Aorta (tissue), 5 donors: ENCODE results near the gene DCBLD1. TPM values are rescaled to one million over a fixed set of nuclear protein-coding genes. Genes with fewer than 3 reads are reported as not detected.

Source experiments
- ATAC-seq: fragments of 200-7000 bp; cut with Tn5 transposase; one replicate; pipeline ENCODE4 v1.9.1; 2022; ENCODE audit warnings: moderate library complexity; ENCODE audit not compliant: low FRiP score
- DNase-seq, 2 donors: peaks; one replicate each; pipeline ENCODE4 v3.0.0-alpha.2; 2020
- H3K27ac ChIP-seq, 2 donors: one replicate each; pipeline ENCODE4 v1.5.1; 2013; ENCODE audit warnings: low read length in 2 of 2, mild to moderate bottlenecking in 2 of 2, moderate library complexity in 2 of 2, control low read depth in 1 of 2, inconsistent platforms in 1 of 2, low read depth in 1 of 2
- H3K27me3 ChIP-seq, 2 donors: one replicate each; pipeline ENCODE4 v1.6.1; 2013; ENCODE audit warnings: control low read depth in 1 of 2, low read length in 1 of 2, mild to moderate bottlenecking in 1 of 2, moderate library complexity in 1 of 2; ENCODE audit not compliant: insufficient read depth in 2 of 2, control insufficient read depth in 1 of 2
- H3K36me3 ChIP-seq, 2 donors: one replicate each; pipeline ENCODE4 v1.6.1; 2013; ENCODE audit warnings: control low read depth in 1 of 2, low read length in 1 of 2, mild to moderate bottlenecking in 1 of 2; ENCODE audit not compliant: insufficient read depth in 2 of 2, control insufficient read depth in 1 of 2
- H3K4me1 ChIP-seq, 2 donors: one replicate each; pipeline ENCODE4 v1.6.1; 2013; ENCODE audit warnings: low read length in 2 of 2, control low read depth in 1 of 2, mild to moderate bottlenecking in 1 of 2, moderate library complexity in 1 of 2; ENCODE audit not compliant: insufficient read depth in 2 of 2, control insufficient read depth in 1 of 2
- H3K4me3 ChIP-seq, 2 donors: one replicate each; pipeline ENCODE4 v1.5.1; 2013; ENCODE audit warnings: low read length in 2 of 2, control low read depth in 1 of 2, mild to moderate bottlenecking in 1 of 2
- H3K9me3 ChIP-seq: one replicate; pipeline ENCODE4 v1.6.1; 2013; ENCODE audit warnings: mild to moderate bottlenecking, low read length; ENCODE audit not compliant: control insufficient read depth
- WGBS, 2 donors: extraction: QIAGEN DNeasy Blood & Tissue Kit; methylation state at CpG; one replicate each; pipeline ENCODE4 v1.1.7; 2013; 5-methylcytosine and 5-hydroxymethylcytosine counted together
- intact Hi-C, 2 donors: fragments of 100-400 bp; cut with DNase I; formaldehyde crosslinking; loops; one replicate each; pipeline versions ENCODE4 v1.14.2 to v1.15.0; 2022
- polyA plus RNA-seq, 2 donors: library from polyadenylated mRNA; stranded (reverse); fragments of 200-250 nt; gene quantifications; one replicate each; pipeline ENCODE4 v1.2.3, GENCODE V29; 2013
- total RNA-seq, 2 donors: library from RNA; stranded (reverse); fragmentation: NEBNext Ultra II Directional; extraction: Animal tissue kit (Norgen Biotek cat#: 25700); gene quantifications; one replicate each; pipeline ENCODE4 v1.2.1, GENCODE V29; 2021
- donor health status: healthy with polysubstance abuse.
- donor health status: Bipolar disorder and iron deficiency.
- donor health status: DM: no; HTN: no; CAD: no.
- donor health status: DM: no; HTN: no; CAD: no.
- donor health status: DM: yes; HTN: yes; CAD: no.

The DCBLD1 gene
- total and polyA plus RNA-seq, 4 donors, result 2.4 to 16.8 (median 12.4) TPM

- no peak overlapping the region for H3K27ac ChIP-seq
- H3K27me3 ChIP-seq, result no peaks in the 10 kb centered on the region
- no peak for ATAC-seq
- 85 to 87% methylated on average over 4 of the region's 4 CpGs for WGBS, 2 donors
- DNase-seq, result no peak
- no peaks in the 10 kb centered on the region for H3K36me3 ChIP-seq
- H3K4me3 ChIP-seq, result no peak overlapping the region
- intact Hi-C loops, result no loop called here
- no peaks in the 10 kb centered on the region for H3K9me3 ChIP-seq
- H3K4me1 ChIP-seq, result no peaks in the 10 kb centered on the region
Observed at GRCh38 chr6:117520603-117521395, 38.3 kb downstream of the DCBLD1 start.

GRCh38 chr6:117521791-117522502, 39.5 kb downstream of the DCBLD1 start:
- Histone ChIP-seq H3K36me3 (no peaks in the 10 kb centered on the region), H3K4me3 (no peak overlapping the region), H3K4me1 (no peaks in the 10 kb centered on the region), H3K27me3 (no peaks in the 10 kb centered on the region), H3K9me3 (no peaks in the 10 kb centered on the region), H3K27ac (no peak overlapping the region)
- 70 to 72% methylated on average over 5 of the region's 5 CpGs for WGBS, 2 donors
- intact Hi-C loops, result no loop called here
- DNase-seq (no peak), ATAC-seq (no peak)

DNA sequence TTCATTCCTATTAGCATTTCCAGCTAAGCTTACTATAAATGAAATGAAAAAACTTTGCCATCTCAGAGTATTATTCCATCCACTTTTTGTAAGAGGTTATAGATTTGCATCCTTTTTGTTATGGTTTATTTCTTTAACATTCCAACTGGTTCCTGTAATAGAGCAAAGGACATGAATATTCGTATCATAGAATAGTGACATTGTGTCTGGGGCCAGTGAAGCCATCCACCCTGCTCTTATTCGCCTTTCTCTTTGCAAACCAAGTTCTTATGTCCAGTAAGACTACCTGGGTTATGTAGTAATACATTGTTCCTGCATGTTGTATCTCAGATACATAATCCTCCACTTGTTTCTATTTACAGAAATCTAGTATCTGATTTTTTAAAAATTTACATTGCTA, 43.1 kb downstream of the DCBLD1 start:
- Histone ChIP-seq H3K4me3 (no peak overlapping the region), H3K27ac (no peak overlapping the region), H3K9me3 (no peaks in the 10 kb centered on the region), H3K4me1 (no peaks in the 10 kb centered on the region), H3K36me3 (no peaks in the 10 kb centered on the region), H3K27me3 (no peaks in the 10 kb centered on the region)
- WGBS, 2 donors, result 96 to 97% methylated on average over 2 of the region's 2 CpGs
- no peak for ATAC-seq
- intact Hi-C loops, result no loop called here
- DNase-seq, result no peak

DNA sequence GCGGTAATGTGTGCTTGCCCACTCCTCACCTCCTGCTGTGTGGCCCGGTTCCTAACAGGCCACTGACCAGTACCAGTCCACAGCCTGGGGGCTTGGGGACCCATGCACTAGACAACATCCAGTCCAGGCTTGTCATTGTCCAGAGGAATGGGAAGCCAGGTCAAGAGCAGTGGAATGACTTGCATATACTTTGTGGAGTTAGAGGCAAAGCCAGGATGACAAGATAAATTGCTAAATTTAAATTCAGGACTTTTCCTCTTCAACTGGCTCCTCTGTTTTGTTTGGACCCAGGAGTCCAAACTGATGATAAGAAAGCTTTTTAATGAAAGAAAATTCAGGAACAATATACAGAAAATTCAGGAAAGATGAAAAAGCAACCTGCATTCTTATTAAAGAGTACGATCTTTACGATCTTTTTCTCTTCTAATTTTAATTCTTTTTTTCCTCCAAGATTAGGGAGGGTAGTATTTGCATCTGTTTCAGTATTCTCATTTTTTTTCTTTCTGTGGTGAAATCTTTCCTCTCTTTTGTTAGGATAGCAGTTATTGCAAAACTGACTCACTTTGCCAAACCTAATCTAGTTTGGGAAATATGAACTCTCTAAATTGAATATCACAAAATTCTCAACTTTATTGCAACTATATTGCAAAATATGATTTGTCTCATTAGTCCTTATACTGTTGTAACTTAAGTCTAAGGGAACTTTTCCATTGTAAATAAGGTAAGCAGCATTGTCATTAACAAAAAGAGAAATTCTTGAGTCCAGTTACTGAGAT, 48.2 kb downstream of the DCBLD1 start:
- Histone ChIP-seq H3K4me3 (no peak overlapping the region), H3K27me3 (no peaks in the 10 kb centered on the region), H3K9me3 (no peaks in the 10 kb centered on the region), H3K27ac (no peak overlapping the region), H3K4me1 (no peaks in the 10 kb centered on the region), H3K36me3 (no peaks in the 10 kb centered on the region)
- DNase-seq (no peak), ATAC-seq (no peak)
- 91 to 93% methylated on average over 4 of the region's 4 CpGs for WGBS, 2 donors
- intact Hi-C loops, result no loop called here

DNA sequence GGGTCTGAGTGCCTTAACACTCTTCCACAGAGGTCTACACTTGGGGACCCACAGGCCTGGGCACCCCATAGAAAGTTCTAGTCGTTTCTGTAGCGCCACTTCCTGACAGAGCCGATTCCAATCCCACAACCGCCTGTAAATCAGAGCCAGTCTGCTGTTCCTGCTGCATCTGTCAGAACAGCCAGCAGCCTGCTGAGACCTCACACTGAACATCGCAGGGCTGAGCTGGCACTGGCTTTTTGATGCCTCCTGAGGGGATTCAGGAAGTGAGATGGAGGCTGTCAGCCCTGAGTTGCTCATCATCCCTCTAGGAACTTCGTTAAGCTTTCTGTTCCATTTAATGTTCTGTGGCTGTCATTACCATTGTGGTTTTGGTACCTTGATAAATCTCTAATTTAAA, 48.9 kb downstream of the DCBLD1 start:
- Histone ChIP-seq H3K27ac (no peak overlapping the region), H3K36me3 (no peaks in the 10 kb centered on the region), H3K4me1 (no peaks in the 10 kb centered on the region), H3K4me3 (no peak overlapping the region), H3K27me3 (no peaks in the 10 kb centered on the region), H3K9me3 (no peaks in the 10 kb centered on the region)
- intact Hi-C loops, result no loop called here
- ATAC-seq, result no peak
- WGBS, 2 donors, result 59 to 65% methylated on average over 6 of the region's 6 CpGs
- no peak for DNase-seq

DNA sequence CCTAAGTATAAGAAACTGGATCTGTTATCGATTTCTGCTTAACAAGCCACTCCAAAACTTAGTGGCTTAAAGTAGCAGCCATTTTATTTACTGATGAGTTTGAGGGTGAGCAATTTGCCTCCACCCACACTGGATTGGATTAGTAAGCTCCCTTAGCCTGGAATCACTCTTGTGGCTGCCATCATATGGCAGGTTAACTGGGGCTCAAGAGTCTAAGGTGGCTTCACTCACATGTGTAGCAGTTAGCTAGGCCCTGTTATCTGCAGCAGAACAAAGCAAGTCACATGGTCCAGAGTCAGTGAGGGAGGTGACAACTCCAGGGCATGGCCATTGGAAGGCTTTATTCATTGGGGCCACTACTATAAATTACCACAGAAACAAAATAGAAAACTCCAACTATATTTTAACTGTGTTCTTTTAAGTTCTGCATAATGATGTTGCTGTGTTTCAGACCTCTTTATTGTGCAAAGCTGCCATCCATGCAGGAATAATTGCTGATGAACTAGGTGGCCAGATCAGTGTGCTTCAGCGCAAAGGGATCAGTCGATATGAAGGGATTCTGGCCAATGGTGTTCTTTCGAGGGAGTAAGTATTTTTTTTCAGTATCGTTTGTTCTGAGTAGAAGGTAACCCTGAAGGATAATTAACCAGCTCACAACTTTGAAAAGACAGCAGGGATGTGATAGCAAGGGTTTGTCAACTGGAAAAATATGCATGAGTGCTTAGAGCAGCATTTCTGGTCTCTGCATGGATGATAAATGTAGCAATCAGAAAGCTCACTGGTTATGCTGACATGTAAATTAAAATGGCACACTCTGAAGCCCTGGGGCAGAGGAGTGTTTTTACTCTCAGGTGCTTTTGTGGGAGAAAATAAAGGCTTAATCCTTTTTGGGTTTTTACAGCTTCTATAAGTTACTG, 49.6 kb downstream of the DCBLD1 start:
- no peaks in the 10 kb centered on the region for H3K27me3 ChIP-seq
- H3K36me3 ChIP-seq, result no peaks in the 10 kb centered on the region
- H3K27ac ChIP-seq, result no peak overlapping the region
- intact Hi-C loops, result no loop called here
- no peaks in the 10 kb centered on the region for H3K9me3 ChIP-seq
- ATAC-seq, result no peak
- WGBS, 2 donors, result 92 to 94% methylated on average over 5 of the region's 5 CpGs
- H3K4me3 ChIP-seq, result no peak overlapping the region
- no peaks in the 10 kb centered on the region for H3K4me1 ChIP-seq
- no peak for DNase-seq

DNA sequence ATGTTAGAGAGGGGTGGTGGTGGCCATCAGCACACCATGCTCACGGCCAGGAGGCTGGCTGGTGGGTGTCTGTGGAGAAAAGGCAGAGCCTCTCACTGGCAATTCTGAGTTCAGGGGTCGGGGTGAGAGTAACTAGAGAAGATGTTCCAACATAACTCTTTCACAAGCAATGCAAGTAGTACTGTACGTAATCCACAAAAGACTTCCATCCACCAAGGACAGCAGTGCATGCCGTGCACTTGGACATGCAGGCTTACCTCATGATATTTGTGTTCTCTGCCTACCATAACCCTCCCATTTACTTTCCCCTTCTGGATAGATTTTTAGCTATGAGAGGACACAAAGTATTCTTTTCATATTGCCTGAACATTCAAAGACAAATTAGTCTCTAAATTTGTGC, 51.3 kb downstream of the DCBLD1 start:
- no peak overlapping the region for H3K4me3 ChIP-seq
- H3K27me3 ChIP-seq, result no peaks in the 10 kb centered on the region
- ATAC-seq, result no peak
- DNase-seq, result no peak
- no peaks in the 10 kb centered on the region for H3K9me3 ChIP-seq
- WGBS, 2 donors, result 97% methylated on average over 4 of the region's 4 CpGs
- no peaks in the 10 kb centered on the region for H3K4me1 ChIP-seq
- H3K36me3 ChIP-seq, result no peaks in the 10 kb centered on the region
- intact Hi-C loops, result no loop called here
- H3K27ac ChIP-seq, result no peak overlapping the region

DNA sequence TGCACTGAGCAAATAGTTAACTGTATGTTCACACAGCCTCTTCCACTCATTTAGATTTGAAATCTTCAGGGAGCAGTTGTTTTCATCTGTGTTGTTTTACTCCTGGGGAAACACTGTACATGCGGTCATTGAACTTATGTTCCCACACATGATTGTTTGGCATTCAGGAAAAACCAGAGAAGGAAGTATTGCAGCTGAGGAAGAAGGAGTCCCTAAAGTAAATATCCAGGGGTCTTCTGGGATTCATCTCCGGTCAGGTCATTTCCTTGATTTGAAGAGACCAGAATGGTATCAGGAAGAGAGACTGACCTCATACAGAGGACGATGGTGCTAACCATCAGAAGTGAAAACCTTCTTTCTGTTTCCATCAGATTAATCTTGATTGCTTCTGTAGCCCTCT, 52.5 kb downstream of the DCBLD1 start:
- 74 to 77% methylated on average over 3 of the region's 3 CpGs for WGBS, 2 donors
- Histone ChIP-seq H3K9me3 (no peaks in the 10 kb centered on the region), H3K36me3 (peaks cover 0 to 2% of the 10 kb centered on the region in 2 donors), H3K4me3 (no peak overlapping the region), H3K27me3 (no peaks in the 10 kb centered on the region), H3K27ac (no peak overlapping the region), H3K4me1 (no peaks in the 10 kb centered on the region)
- intact Hi-C loops, result no loop called here
- DNase-seq, result no peak
- no peak for ATAC-seq
